Dermis blood vessel endothelial cell (primary cell): ENCODE results near the gene GAB2. TPM values are rescaled to one million over a fixed set of nuclear protein-coding genes. Genes with fewer than 3 reads are reported as not detected.

Source experiments
- DNase-seq: peaks from one replicate; pipeline ENCODE4 v3.0.0; 2010
- total RNA-seq: library from RNA; depleted of rRNA; stranded (reverse); fragments of >200 nt; gene quantifications from 2 replicates; pipeline ENCODE4 v1.2.3, GENCODE V29; 2014

The GAB2 gene
- total RNA-seq, 1 donor from 2014 or later = 19.4 TPM

- peak; percentile 73 for DNase-seq
Measured at GRCh38 chr11:78428266-78428636, 10.6 kb upstream of the GAB2 start.

GRCh38 chr11:78427615-78428265 lies 10.1 kb upstream of the GAB2 start:
- DNase-seq = no peak

- no peak for DNase-seq
Measured at GRCh38 chr11:78426845-78427244, 9.2 kb upstream of the GAB2 start.

DNA sequence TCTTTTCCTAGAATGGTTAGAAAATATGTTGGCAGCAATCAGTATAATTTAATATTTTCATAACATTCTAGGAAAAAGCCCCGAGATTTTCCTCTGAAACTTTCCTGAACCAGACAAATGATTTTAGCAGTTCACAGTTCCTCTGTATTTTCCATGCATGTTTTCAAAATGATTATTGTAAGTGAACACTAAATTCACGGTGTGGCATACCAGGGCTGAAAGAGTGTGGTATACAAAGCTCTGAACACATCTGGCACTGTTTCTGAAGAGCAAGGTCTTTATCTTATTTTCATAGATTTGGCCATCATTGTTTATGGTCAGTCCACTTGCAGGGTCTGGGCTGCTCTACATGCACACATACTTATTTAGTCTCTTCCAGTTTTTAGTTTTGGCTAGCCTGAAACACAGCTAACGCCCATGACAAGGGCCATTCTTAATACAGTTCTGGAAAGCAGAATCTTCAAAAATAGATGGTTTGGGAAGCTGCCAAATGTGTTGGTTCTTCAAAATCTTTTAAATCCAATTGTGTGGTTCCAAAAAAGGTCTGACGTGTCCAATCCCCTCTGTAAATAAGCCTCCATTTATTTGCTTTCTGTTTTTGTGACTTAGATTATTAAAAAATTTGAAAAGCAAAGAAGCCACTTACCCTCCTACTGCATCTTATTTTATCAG lies 7.9 kb upstream of the GAB2 start:
- no peak for DNase-seq

- peak; percentile 50 for DNase-seq
Measured at GRCh38 chr11:78424334-78425270, 7.0 kb upstream of the GAB2 start.

- DNase-seq = no peak
Measured at GRCh38 chr11:78423241-78423640, 5.6 kb upstream of the GAB2 start.

- peak; percentile 65 for DNase-seq
Measured at GRCh38 chr11:78420796-78421209, 3.2 kb upstream of the GAB2 start.

GRCh38 chr11:78420255-78420764 lies 2.7 kb upstream of the GAB2 start:
- DNase-seq = peak; percentile 89

DNA sequence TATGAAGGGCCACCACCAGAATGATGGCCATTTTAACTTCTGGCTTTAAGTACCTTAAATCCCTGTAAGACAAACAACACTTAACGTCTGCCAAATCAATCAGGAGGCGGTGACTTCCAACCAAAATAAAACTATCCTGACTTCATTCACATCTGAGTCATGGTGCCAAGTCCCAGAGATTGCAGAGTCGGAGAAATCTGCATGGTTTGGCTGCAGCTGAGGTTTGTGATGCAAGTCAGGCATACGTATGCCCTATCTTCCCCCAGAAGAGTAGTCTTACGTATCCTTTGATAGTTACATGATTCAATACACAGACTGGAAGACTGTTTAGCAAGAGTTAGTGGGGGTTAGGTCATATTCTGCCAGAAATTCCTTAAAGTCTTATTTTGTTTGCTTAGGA lies 1.7 kb upstream of the GAB2 start:
- DNase-seq = peak; percentile 86

DNA sequence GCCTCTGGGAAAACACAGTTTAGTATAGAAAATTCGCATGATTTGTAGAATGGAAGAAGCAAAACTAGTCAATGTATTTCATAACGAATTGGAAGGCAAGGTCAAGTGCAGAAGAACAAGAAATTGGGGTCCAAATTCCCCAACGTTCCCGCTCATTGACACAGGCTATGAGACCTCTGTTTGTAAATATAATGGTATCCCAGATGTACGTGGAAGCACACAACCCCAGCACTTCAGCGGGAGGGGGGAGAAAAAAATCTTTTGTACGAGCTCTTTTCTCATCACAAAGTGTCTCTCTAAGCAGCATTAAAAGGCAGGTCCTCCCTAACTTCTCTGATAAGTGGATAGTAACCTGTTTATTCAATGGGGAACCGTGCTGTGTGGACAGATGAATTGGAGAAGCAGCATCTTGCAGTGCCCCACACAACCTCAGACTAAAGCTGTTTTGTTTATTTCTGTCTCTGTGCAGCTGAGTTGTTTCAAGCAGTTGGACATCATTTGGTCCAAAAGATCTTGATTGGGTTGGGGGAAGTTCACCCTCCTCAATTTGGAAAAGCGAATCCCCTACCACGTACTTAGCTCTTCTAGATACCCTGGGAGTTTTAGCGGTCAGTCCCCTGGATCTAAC lies 1.1 kb upstream of the GAB2 start:
- peak; percentile 21 for DNase-seq

- DNase-seq = peak; percentile 87
Measured at GRCh38 chr11:78417888-78418583, 416 bp upstream of the GAB2 start.

DNA sequence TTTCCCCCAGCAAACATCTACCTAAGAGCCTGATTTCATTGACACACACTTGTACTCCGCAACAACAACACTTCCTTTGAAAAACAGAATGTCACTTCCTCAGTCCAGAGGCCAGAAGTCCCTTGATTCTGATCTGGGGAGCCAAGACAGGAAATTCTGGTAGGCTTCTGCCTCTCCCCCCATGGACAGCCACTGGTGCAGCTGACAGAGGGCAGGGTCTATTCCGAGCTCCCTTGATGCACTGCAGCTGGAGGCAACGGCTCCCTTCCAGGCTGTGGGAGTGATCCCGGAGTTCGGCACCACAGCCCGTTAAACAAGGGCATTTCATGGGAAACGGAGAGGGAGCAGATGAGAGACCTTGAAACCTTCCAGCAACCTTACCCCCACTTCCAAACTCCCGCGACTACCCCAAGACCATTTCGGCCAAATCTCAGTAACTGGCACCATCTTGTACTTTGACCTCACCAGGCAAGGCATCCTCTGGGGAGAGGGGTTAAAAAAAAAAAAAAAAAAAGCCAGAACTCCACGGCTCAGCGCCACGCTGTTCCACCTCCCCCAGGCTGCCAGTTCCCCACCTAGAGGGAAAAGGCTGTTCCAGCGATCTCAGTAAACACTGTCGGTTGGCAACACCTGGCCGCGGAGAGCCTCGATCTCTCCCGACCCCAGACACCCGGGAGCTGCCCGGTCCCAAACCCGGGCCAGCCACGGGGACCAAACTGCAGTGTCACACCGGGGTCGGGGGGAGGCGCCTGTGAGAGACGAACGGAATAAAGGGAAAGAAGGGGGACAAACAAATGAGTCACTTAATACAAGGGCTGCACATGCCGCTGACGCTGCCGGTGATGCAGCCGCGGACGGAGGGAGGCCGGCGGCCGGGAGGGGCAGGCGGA lies 1.1 kb downstream of the GAB2 start:
- peak; percentile 88 for DNase-seq

DNA sequence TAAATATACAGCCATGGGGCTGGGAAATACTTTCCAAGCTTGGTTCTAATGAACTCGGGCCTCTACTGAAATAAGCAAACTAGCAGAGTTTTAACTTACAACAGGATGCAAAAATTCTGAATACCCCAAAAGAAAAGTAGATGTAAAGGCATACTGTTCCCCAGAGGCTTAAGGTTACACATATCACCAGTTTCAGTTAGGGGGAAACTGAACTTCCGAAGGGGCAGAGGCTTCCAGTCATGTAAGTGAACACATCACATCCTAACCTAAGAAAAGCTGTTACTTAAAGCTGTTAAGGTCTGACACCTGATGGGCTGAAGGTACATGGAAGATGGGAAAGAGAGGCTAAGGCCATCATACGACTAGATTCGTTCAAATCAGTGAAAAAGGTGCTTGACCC lies 2.3 kb downstream of the GAB2 start:
- no peak for DNase-seq

DNA sequence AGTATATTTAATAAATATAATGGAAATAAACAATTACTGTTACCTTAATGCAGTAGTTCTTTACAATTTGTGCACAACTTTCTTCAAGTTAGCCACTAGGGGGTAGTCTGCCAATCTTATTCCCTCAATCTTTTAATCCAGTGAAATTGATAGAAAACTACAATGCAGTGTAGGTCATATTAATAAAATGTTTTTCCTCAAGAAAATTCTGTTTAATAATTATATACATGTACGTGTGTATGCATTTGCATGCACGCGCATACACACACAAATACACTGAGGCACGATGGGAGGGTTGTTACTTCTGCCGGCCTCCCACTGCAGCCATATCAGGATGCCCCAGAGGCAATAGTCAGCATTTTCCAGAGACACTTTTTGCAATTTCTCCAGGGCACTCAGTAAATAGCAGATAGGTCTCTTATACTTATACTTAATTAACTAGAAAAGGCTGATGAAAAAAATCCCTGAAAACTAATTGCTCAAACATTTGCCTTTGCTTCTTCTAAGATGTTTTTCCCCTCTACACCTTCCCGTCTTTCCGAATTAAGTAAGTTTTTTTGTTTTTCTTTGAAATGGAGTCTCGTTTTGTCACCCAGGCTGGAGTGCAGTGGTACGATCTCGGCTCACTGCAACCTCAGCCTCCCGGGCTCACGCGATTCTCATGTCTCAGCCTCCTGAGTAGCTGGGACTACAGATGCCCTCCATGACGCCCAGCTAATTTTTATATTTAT lies 3.1 kb downstream of the GAB2 start:
- peak; percentile 55 for DNase-seq

DNA sequence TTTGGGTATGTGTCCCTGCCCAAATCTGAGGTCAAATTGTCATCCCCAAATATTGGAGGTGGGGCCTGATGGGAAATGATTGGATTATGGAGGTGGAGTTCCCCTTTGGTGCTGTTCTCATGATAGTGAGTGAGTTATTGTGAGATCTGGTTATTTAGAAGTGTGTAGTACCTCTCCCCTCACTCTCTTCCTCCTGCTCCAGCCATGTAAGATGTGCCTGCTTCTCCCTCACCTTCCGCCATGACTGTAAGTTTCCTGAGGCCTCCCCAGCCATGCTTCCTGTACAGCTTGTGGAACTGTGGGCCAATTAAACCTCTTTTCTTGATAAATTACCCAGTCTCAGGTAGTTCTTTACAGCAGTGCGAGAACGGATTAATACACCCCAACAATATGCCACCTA lies 9.0 kb downstream of the GAB2 start:
- DNase-seq = no peak

GRCh38 chr11:78406568-78407196 lies 10.9 kb downstream of the GAB2 start:
- DNase-seq = no peak

- no peak for DNase-seq
Measured at GRCh38 chr11:78405805-78406204, 11.8 kb downstream of the GAB2 start.

- DNase-seq = no peak
Measured at GRCh38 chr11:78403781-78404180, 13.8 kb downstream of the GAB2 start.

- no peak for DNase-seq
Measured at GRCh38 chr11:78402847-78403246, 14.8 kb downstream of the GAB2 start.

- no peak for DNase-seq
Measured at GRCh38 chr11:78400702-78401101, 16.9 kb downstream of the GAB2 start.
